Astrocyte of the cerebellum (primary cell): ENCODE results near the gene ANO10.
"Not testable (repeated sequence)": the region's sequence is repeated elsewhere in the genome, so short reads cannot be mapped to it uniquely, and the experiment has no call there.

Experiments
- DNase-seq: peaks from one replicate; pipeline ENCODE4 v3.0.0-alpha.2; 2011; ENCODE audit warnings: low read depth
- H3K4me3 ChIP-seq: 2 replicates; pipeline ENCODE4 v1.5.1; 2011; ENCODE audit warnings: mild to moderate bottlenecking, low read depth, low read length, moderate library complexity
- in situ Hi-C: cut with HindIII; loops from 2 replicates; pipeline ENCODE4 v1.10.0; 2017; ENCODE audit warnings: low sequenced_read_pairs
- TF ChIP-seq, protein P1 (sequence below): IDR thresholded peaks from 2 replicates; pipeline ENCODE4 v1.5.1; 2012; ENCODE audit warnings: low read length, low read depth, moderate library complexity, mild to moderate bottlenecking; ENCODE audit errors: missing control alignments

ANO10 gene

DNA sequence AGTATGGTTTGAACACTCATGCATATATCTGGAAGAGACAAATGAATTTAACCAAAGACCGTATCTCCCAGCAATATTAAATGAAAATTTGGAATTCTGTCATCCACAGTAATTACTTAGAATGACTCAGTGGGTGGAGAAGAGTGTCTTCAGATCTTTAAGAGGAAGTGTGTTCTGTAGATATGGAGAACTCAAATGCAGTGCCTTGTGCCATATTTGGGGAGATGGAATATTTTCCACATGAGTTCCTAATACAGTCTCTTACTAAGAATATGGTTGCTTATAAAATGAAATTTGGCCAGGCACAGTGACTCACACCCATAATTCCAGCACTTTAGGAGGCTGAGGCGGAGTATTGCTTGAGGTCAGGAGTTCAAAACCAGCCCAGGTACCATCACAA is 40.5 kb downstream of the ANO10 start:
- H3K4me3 ChIP-seq, result no peak overlapping the region
- in situ Hi-C loops, result no loop called here
- TF ChIP-seq, protein P1, sequence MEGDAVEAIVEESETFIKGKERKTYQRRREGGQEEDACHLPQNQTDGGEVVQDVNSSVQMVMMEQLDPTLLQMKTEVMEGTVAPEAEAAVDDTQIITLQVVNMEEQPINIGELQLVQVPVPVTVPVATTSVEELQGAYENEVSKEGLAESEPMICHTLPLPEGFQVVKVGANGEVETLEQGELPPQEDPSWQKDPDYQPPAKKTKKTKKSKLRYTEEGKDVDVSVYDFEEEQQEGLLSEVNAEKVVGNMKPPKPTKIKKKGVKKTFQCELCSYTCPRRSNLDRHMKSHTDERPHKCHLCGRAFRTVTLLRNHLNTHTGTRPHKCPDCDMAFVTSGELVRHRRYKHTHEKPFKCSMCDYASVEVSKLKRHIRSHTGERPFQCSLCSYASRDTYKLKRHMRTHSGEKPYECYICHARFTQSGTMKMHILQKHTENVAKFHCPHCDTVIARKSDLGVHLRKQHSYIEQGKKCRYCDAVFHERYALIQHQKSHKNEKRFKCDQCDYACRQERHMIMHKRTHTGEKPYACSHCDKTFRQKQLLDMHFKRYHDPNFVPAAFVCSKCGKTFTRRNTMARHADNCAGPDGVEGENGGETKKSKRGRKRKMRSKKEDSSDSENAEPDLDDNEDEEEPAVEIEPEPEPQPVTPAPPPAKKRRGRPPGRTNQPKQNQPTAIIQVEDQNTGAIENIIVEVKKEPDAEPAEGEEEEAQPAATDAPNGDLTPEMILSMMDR, result no peak
- no peak for DNase-seq

DNA sequence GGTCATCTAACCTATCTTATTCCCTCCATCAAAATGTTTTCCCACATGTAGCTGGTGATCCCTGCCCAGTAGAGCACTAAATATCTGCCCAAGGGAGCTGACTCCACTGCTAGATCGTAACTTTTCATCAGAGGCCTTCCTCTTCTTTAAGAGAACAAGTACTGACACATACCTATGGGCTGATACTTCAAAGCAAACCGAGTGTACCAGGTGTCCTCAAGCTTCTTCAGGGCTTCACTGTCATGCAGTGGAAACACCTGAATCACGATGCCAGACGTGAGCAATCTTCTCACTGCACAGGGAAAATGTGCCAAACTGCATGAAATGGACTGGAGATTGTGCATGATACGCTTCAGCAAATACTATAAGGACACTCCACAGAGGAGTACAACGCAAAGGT is 41.6 kb downstream of the ANO10 start:
- in situ Hi-C loops, result no loop called here
- DNase-seq, result no peak
- no peak overlapping the region for H3K4me3 ChIP-seq
- TF ChIP-seq, protein P1, result no peak

DNA sequence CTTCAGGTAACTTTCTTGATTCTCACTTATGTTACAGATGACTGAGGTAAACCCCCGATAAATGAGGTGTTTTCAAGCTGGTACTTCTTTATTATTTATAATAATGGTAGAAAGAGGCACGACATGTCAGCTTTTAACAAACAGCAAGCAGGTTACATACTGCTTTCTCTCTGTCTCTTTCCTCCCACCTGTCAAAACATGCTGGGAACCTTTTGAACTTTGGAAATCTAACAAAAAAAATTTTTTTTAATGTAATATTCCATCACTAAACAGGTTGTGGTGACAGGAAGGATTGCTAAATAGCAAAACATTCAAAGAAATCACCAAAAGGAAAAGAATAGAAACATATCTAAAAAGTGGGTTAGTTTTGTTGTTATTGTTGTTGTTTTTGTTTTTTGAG is 48.2 kb downstream of the ANO10 start:
- TF ChIP-seq, protein P1, result no peak
- no peak for DNase-seq
- in situ Hi-C loops, result no loop called here
- H3K4me3 ChIP-seq, result no peak overlapping the region

DNA sequence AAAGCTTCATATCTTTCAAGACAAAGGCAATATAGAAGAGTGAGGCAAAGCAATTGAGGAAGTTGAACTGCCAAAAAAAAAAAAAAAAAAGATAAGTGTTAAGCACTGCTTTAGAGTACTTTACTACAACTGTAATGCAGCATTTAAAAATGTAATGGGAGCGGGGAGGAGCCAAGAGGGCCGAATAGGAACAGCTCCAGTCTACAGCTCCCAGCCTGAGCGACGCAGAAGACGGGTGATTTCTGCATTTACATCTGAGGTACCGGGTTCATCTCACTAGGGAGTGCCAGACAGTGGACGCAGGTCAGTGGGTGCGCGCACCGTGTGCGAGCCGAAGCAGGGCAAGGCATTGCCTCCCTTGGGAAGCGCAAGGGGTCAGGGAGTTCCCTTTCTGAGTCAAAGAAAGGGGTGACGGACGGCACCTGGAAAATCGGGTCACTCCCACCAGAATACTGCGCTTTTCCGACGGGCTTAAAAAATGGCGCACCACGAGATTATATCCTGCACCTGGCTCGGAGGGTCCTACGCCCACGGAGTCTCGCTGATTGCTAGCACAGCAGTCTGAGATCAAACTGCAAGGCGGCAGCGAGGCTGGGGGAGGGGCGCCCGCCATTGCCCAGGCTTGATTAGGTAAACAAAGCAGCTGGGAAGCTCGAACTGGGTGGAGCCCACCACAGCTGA is 56.0 kb downstream of the ANO10 start:
- in situ Hi-C loops, H3K4me3 ChIP-seq, DNase-seq: not testable (repeated sequence)

DNA sequence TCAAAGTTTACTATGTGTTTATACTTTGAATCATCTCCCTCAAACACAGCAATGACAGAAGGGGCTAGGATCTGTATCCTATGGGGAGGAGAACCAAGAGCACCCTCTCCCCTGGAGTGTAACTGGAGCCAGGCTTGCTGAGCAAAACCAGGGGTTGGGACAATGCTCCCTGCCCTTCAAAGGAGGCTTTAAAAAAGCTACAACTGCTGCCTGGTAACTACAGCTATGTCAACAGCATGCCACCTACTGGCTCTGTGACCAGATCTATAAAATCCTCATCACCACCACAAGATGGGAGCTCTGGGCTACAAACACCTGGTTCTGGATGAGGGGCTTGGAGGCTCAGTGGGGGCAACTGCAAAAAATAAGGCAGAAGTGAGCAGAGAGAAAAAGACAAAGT is 61.9 kb downstream of the ANO10 start:
- no peak for DNase-seq
- H3K4me3 ChIP-seq, result no peak overlapping the region
- TF ChIP-seq, protein P1, result no peak
- in situ Hi-C loops, result no loop called here

DNA sequence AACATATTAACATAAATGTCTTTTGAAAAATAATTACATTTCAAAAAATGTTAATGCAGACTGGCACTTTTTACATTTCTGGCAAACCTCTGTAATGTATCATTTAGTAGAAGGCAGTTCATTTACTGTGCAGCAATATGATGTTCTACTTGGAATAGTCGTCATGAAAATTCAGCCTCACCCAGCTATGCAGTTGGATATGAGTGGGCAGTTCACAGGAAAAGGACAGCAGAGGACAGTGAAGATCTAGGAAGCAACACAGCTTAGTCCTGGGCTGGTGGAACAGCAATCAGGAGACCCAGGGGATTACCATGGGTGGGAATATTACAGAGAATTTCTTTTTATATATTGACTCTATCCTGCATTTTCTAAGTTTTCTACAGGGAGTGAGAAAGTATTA is 63.6 kb downstream of the ANO10 start:
- in situ Hi-C loops, result no loop called here

DNA sequence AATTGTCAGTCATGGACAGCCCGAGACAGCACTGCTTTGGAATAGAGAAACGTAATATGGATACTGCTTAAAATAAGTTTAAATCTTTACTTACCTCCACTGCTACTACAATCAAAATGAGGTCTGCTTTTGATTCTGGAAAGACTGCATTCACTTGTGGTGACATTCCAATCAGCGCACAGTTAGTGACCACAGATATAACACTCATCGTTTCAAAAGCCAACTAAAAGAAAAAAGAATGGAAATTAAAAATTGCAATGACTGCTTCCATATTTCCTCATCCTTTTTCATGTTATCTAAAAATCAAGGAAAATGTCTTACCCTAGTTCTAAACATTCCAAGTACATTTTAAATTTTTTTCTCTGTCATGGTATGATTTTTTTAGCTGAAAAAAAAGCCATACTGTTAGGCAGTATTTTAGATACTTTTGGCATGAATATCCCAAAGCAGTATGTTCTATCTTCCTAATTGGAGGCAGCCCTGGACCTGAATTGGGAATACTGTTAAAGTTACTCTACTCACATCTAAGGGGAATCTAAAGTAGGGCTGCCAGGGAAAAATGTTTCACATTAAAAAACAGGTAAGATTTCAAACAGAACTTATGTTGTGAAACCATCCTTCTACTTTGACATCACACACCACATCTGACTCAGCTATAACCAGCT is 72.1 kb downstream of the ANO10 start:
- in situ Hi-C loops, result loop anchor here (25.0 kb wide), 1 partner anchor 638 kb away; no protein-coding TSS in a partner anchor
- no peak for DNase-seq
- H3K4me3 ChIP-seq, result no peak overlapping the region
- TF ChIP-seq, protein P1, result no peak

More for the DNA sequence above, 63.6 kb downstream of the ANO10 start:
- no peak for DNase-seq
- TF ChIP-seq, protein P1, result no peak
- H3K4me3 ChIP-seq, result no peak overlapping the region

DNA sequence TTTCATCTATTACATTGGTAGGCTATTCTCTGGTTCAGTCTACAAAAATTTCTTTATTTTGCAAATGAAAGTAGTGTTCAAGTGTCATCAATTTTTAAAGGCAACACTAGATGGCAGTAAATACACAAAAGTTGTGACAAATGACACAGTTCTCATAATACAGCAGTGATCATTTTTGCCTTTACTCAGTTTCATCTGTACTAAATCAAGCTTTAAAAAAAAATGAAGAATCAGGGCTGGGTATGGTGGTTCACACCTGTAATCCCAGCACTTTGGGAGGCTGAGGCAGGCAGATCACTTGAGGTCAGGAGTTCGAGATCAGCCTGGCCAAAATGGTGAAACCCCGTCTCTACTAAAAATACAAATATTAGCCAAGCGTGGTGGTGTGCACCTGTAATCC is 77.5 kb downstream of the ANO10 start:
- peak; percentile 44 for DNase-seq
- H3K4me3 ChIP-seq, result not testable (repeated sequence)
- in situ Hi-C loops, result loop anchor here (25.0 kb wide), 1 partner anchor 643 kb away; no protein-coding TSS in a partner anchor
